H9 (cell line): ENCODE data around the gene ASTN2. TPM values are rescaled to one million over a fixed set of nuclear protein-coding genes. Genes with fewer than 3 reads are reported as not detected.

ENCODE experiments used
- DNase-seq: peaks from one replicate; pipeline ENCODE4 v3.0.0-alpha.2; 2017
- H2AFZ ChIP-seq: one replicate; pipeline ENCODE4 v1.6.1; 2013; ENCODE audit warnings: mild to moderate bottlenecking, low read length, control low read depth, moderate library complexity
- H2AK5ac ChIP-seq: 2 replicates; pipeline ENCODE4 v1.6.1; 2013; ENCODE audit warnings: low read length, control low read depth, mixed read lengths; ENCODE audit not compliant: insufficient read length
- H2BK120ac ChIP-seq: one replicate; pipeline ENCODE4 v1.6.1; 2013; ENCODE audit warnings: low read depth, mild to moderate bottlenecking, low read length, control low read depth, inconsistent platforms; ENCODE audit not compliant: poor library complexity, severe bottlenecking
- H2BK12ac ChIP-seq: 2 replicates; pipeline ENCODE4 v1.6.1; 2013; ENCODE audit warnings: low read length, control low read depth, mixed read lengths, low read depth; ENCODE audit not compliant: insufficient read length
- H2BK15ac ChIP-seq: 2 replicates; pipeline ENCODE4 v1.6.1; 2013; ENCODE audit warnings: low read depth, low read length, control low read depth
- H2BK20ac ChIP-seq: one replicate; pipeline ENCODE4 v1.6.1; 2013; ENCODE audit warnings: low read depth, mild to moderate bottlenecking, low read length, control low read depth, inconsistent platforms; ENCODE audit not compliant: poor library complexity, severe bottlenecking
- H2BK5ac ChIP-seq: 2 replicates; pipeline ENCODE4 v1.6.1; 2013; ENCODE audit warnings: low read length, control low read depth, mixed read lengths; ENCODE audit not compliant: insufficient read length
- H3K14ac ChIP-seq: 2 replicates; pipeline ENCODE4 v1.6.1; 2013; ENCODE audit warnings: low read length, control low read depth; ENCODE audit not compliant: insufficient read depth
- H3K18ac ChIP-seq: 2 replicates; pipeline ENCODE4 v1.6.1; 2013; ENCODE audit warnings: low read depth, mild to moderate bottlenecking, mixed read lengths, low read length, control low read depth; ENCODE audit not compliant: insufficient read length
- H3K23ac ChIP-seq: 2 replicates; pipeline ENCODE4 v1.6.1; 2013; ENCODE audit warnings: low read length, control low read depth, mixed read lengths, low read depth; ENCODE audit not compliant: insufficient read length
- H3K23me2 ChIP-seq: 2 replicates; pipeline ENCODE4 v1.6.1; 2013; ENCODE audit warnings: low read depth, mild to moderate bottlenecking, mixed read lengths, low read length, control low read depth; ENCODE audit not compliant: insufficient read length, poor library complexity, severe bottlenecking
- H3K27ac ChIP-seq: 2 replicates; pipeline ENCODE4 v1.5.1; 2013; ENCODE audit warnings: low read length, control low read depth, mixed read lengths, low read depth; ENCODE audit not compliant: insufficient read length
- H3K27me3 ChIP-seq: 2 replicates; pipeline ENCODE4 v1.6.1; 2013; ENCODE audit warnings: low read length, control low read depth, inconsistent platforms; ENCODE audit not compliant: insufficient read depth
- H3K4ac ChIP-seq: 2 replicates; pipeline ENCODE4 v1.6.1; 2013; ENCODE audit warnings: low read depth, mild to moderate bottlenecking, control low read depth, inconsistent platforms, low read length, moderate library complexity
- H3K4me1 ChIP-seq: 2 replicates; pipeline ENCODE4 v1.6.1; 2013; ENCODE audit warnings: low read length, control low read depth, inconsistent platforms; ENCODE audit not compliant: insufficient read depth
- H3K4me2 ChIP-seq: 2 replicates; pipeline ENCODE4 v1.6.1; 2013; ENCODE audit warnings: low read length, control low read depth, mixed read lengths; ENCODE audit not compliant: insufficient read length, insufficient read depth
- H3K56ac ChIP-seq: 2 replicates; pipeline ENCODE4 v1.6.1; 2013; ENCODE audit warnings: low read depth, mild to moderate bottlenecking, mixed read lengths, low read length, control low read depth; ENCODE audit not compliant: insufficient read length
- H3K79me1 ChIP-seq: 2 replicates; pipeline ENCODE4 v1.6.1; 2013; ENCODE audit warnings: low read depth, mild to moderate bottlenecking, moderate library complexity, low read length, control low read depth, inconsistent platforms; ENCODE audit not compliant: insufficient read depth, poor library complexity, severe bottlenecking
- H3K79me2 ChIP-seq: 2 replicates; pipeline ENCODE4 v1.6.1; 2013; ENCODE audit warnings: low read length, control low read depth, inconsistent platforms; ENCODE audit not compliant: insufficient read depth
- H3K9ac ChIP-seq: 2 replicates; pipeline ENCODE4 v1.6.1; 2013; ENCODE audit warnings: low read length, control low read depth, mixed read lengths; ENCODE audit not compliant: insufficient read length; ENCODE audit errors: extremely low read depth
- H3K9me3 ChIP-seq: one replicate; pipeline ENCODE4 v1.6.1; 2013; ENCODE audit warnings: low read depth, low read length, inconsistent platforms; ENCODE audit not compliant: control insufficient read depth
- H3T11ph ChIP-seq: one replicate; pipeline ENCODE4 v1.6.1; 2013; ENCODE audit warnings: mild to moderate bottlenecking, low read length, control low read depth, inconsistent platforms
- H4K20me1 ChIP-seq: one replicate; pipeline ENCODE4 v1.6.1; 2013; ENCODE audit not compliant: control insufficient read depth, insufficient read length, insufficient read depth
- H4K5ac ChIP-seq: 2 replicates; pipeline ENCODE4 v1.6.1; 2013; ENCODE audit warnings: low read depth, mild to moderate bottlenecking, mixed read lengths, low read length, control low read depth; ENCODE audit not compliant: insufficient read length
- H4K8ac ChIP-seq: replicated peaks from 2 replicates; pipeline ENCODE4 v1.6.1; 2013; ENCODE audit warnings: low read length, control low read depth, mixed read lengths, low read depth; ENCODE audit not compliant: insufficient read length
- H4K91ac ChIP-seq: 2 replicates; pipeline ENCODE4 v1.6.1; 2013; ENCODE audit warnings: low read depth, mild to moderate bottlenecking, moderate library complexity, mixed read lengths, low read length, control low read depth; ENCODE audit not compliant: insufficient read length
- H3K27ac Mint-ChIP-seq, 3 experiments: 2 replicates in 2 of 3; 3 replicates in 1 of 3; pipeline ENCODE4 v1.8.0; 2020 to 2021; ENCODE audit warnings: mixed read lengths in 3 of 3, mild to moderate bottlenecking in 1 of 3, moderate library complexity in 1 of 3
- H3K27me3 Mint-ChIP-seq: 2 replicates; pipeline ENCODE4 v1.8.0; 2021; ENCODE audit warnings: low read depth, mild to moderate bottlenecking, moderate library complexity, mixed read lengths
- H3K36me3 Mint-ChIP-seq, 3 experiments: 2 replicates in 2 of 3; 3 replicates in 1 of 3; pipeline ENCODE4 v1.8.0; 2020 to 2021; ENCODE audit warnings: low read depth in 3 of 3, mixed read lengths in 3 of 3; ENCODE audit not compliant: insufficient read depth in 1 of 3
- H3K4me1 Mint-ChIP-seq, 2 experiments: 2 replicates each; pipeline ENCODE4 v1.8.0; 2020; ENCODE audit warnings: mixed read lengths in 2 of 2
- H3K4me3 Mint-ChIP-seq, 2 experiments: 2 replicates in 1 of 2; 3 replicates in 1 of 2; pipeline ENCODE4 v1.8.0; 2020 to 2021; ENCODE audit warnings: mild to moderate bottlenecking in 2 of 2, mixed read lengths in 2 of 2, moderate library complexity in 1 of 2
- H3K9me3 Mint-ChIP-seq, 2 experiments: 2 replicates in 1 of 2; 3 replicates in 1 of 2; pipeline ENCODE4 v1.8.0; 2020; ENCODE audit warnings: mild to moderate bottlenecking in 2 of 2, mixed read lengths in 2 of 2, moderate library complexity in 1 of 2
- CTCF ChIP-seq: fragments of 200-600 bp; sonication (generic); conservative IDR thresholded peaks from 3 replicates; pipeline ENCODE4 v1.8.0; 2021; ENCODE audit warnings: antibody characterized with exemption, mild to moderate bottlenecking
- WGBS: extraction: QIAGEN DNeasy Blood & Tissue Kit; methylation state at CpG from one replicate; pipeline ENCODE4 v1.1.7; 2013; ENCODE audit warnings: missing lambda C conversion rate, low lambda C conversion rate, mixed read lengths; ENCODE audit not compliant: insufficient read length; ENCODE audit errors: extremely low coverage; 5-methylcytosine and 5-hydroxymethylcytosine counted together
- total RNA-seq: library from RNA; stranded (reverse); gene quantifications from 2 replicates; pipeline ENCODE4 v1.2.1, GENCODE V29; 2021

ASTN2 gene
- total RNA-seq, 1 experiment from 2014 or later = 9.7 TPM

GRCh38 chr9:117306032-117306431, 108.8 kb downstream of the ASTN2 start:
- Histone ChIP-seq H3K27ac (no peak overlapping the region), H3K4me1 (peaks cover 2% of the 10 kb centered on the region; the same call in 1 of the 2 replicates), H3K14ac (no peak overlapping the region), H2BK5ac (no peak overlapping the region), H3K27me3 (no peaks in the 10 kb centered on the region), H2AK5ac (no peak overlapping the region), H2BK120ac (no peak overlapping the region), H2AFZ (no peak overlapping the region), H4K8ac (no peak overlapping the region), H3K56ac (no peak overlapping the region), H3K23ac (no peak overlapping the region), H3K4ac (no peak overlapping the region), H3K79me2 (no peaks in the 10 kb centered on the region), H4K5ac (no peak overlapping the region), H3K9me3 (no peaks in the 10 kb centered on the region), H3K23me2 (no peaks in the 10 kb centered on the region), H3K79me1 (no peaks in the 10 kb centered on the region), H2BK12ac (no peak overlapping the region), H2BK15ac (no peak overlapping the region), H4K20me1 (no peaks in the 10 kb centered on the region), H2BK20ac (no peak overlapping the region), H3K9ac (no peak overlapping the region), H3K18ac (no peak overlapping the region), H3K4me2 (no peak overlapping the region), H3T11ph (no peak overlapping the region), H4K91ac (no peak overlapping the region)
- Mint-ChIP-seq H3K27ac (no peak overlapping the region), H3K9me3 (no peaks in the 10 kb centered on the region), H3K36me3 (no peaks in the 10 kb centered on the region), H3K27me3 (peaks cover 2% of the 10 kb centered on the region; the same call in 1 of the 2 replicates), H3K4me1 (peaks cover 14% of the 10 kb centered on the region in 2 experiments), H3K4me3 (no peak overlapping the region)
- DNase-seq = no peak
- TF ChIP-seq CTCF = no peak
- WGBS = no CpG with 5 or more reads among the region's 3 CpGs
